PFSK-1 (cell line): Measurements from ENCODE around the gene PKD1L1.

Experiments used
- POLR2AphosphoS5 ChIP-seq: IDR thresholded peaks from 2 replicates; pipeline ENCODE4 v1.6.1; 2012; ENCODE audit warnings: low read depth, mild to moderate bottlenecking, control low read depth, low read length, moderate library complexity
- REST ChIP-seq, 2 experiments: IDR thresholded peaks; 2 replicates each; pipeline versions ENCODE4 v1.6.1 to v1.8.0; 2011 to 2012; ENCODE audit warnings: low read depth in 2 of 2, low read length in 2 of 2, control low read depth in 1 of 2, inconsistent platforms in 1 of 2, mild to moderate bottlenecking in 1 of 2, moderate library complexity in 1 of 2; ENCODE audit not compliant: insufficient read depth in 1 of 2
- SIN3A ChIP-seq: IDR thresholded peaks from 2 replicates; pipeline ENCODE4 v1.6.1; 2012; ENCODE audit warnings: mild to moderate bottlenecking, low read length, moderate library complexity, borderline replicate concordance; ENCODE audit not compliant: insufficient read depth
- TAF1 ChIP-seq: IDR thresholded peaks from 2 replicates; pipeline ENCODE4 v1.6.1; 2012; ENCODE audit warnings: low read length, control low read depth, borderline replicate concordance; ENCODE audit not compliant: insufficient read depth

GRCh38 chr7:47747160-47747559 lies 201.1 kb downstream of the PKD1L1 start:
- TF ChIP-seq TAF1 (no peak), POLR2AphosphoS5 (no peak), REST (IDR thresholded peaks at IDR 0.05; ENCODE audit: insufficient read depth in 1 of 2, low read depth in 2 of 2, low read length in 2 of 2) (no peak), SIN3A (no peak)
